ENCODE results near the gene PABPN1L. TPM values are rescaled to one million over a fixed set of nuclear protein-coding genes. Genes with fewer than 3 reads are reported as not detected.

Gene PABPN1L
- total RNA-seq, 6 experiments from 2014 or later = 0.37 TPM; not detected in 5

DNA sequence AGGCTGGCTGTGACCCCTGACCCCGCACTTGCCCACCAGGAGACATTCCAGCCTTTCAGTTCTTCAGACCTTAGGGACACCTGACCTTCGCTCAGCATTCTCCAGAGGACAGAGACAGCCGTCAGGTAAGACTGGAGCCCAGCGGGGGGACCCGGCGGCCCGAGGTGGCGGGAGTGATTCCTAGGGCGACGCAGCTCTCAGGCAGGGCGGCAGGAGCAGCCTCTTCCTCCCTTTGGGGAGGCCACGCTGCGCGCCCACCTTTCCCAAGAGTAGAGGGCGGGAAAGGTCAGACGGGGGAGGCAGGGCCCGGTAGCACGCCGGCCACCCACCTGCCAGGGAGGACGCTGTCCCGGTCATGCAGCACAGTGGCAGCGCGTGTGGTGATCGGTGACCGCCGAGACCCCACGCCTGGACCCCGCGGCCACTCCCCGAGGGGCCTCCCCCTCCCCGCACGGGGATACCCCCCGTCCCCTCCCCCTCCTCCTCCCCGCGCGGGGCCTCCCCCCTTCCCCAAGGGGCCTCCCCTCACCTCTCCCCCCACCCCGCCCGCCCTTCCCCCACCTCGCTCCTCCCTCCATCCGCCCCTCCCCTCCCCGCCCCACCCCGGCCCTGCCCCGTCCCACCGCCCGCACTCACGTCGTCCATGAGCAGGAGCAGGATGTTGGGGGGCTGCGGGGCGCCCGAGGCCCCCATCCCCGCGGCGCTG lies 10.2 kb downstream of the PABPN1L start:
- DNase-seq (peak in 1 of 3 donors; percentile 46), ATAC-seq (peak in 1 of 4 donors; percentile 2)
- Histone ChIP-seq H3K4me1 (peaks cover 0 to 18% (median 7%) of the 10 kb centered on the region in 4 donors), H3K27me3 (no peaks in the 10 kb centered on the region), H3K36me3 (peaks cover 0 to 26% (median 5%) of the 10 kb centered on the region in 4 donors), H3K27ac (peak overlapping the region in 1 of 3 donors; percentile 64), H3K4me3 (peak overlapping the region; percentile 94 to 98 (median 96)), H3K9me3 (no peaks in the 10 kb centered on the region)
- TF ChIP-seq, protein P1, sequence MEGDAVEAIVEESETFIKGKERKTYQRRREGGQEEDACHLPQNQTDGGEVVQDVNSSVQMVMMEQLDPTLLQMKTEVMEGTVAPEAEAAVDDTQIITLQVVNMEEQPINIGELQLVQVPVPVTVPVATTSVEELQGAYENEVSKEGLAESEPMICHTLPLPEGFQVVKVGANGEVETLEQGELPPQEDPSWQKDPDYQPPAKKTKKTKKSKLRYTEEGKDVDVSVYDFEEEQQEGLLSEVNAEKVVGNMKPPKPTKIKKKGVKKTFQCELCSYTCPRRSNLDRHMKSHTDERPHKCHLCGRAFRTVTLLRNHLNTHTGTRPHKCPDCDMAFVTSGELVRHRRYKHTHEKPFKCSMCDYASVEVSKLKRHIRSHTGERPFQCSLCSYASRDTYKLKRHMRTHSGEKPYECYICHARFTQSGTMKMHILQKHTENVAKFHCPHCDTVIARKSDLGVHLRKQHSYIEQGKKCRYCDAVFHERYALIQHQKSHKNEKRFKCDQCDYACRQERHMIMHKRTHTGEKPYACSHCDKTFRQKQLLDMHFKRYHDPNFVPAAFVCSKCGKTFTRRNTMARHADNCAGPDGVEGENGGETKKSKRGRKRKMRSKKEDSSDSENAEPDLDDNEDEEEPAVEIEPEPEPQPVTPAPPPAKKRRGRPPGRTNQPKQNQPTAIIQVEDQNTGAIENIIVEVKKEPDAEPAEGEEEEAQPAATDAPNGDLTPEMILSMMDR (IDR thresholded peaks at IDR 0.05) = no peak
- no peak for TF ChIP-seq POLR2A (IDR thresholded peaks at IDR 0.05)
- WGBS (ENCODE audit: insufficient coverage, low coverage, low lambda C conversion rate, missing lambda C conversion rate) = 2% methylated on average over 21 of the region's 53 CpGs
- intact Hi-C loops (cut with DNase I) = no loop called here

DNA sequence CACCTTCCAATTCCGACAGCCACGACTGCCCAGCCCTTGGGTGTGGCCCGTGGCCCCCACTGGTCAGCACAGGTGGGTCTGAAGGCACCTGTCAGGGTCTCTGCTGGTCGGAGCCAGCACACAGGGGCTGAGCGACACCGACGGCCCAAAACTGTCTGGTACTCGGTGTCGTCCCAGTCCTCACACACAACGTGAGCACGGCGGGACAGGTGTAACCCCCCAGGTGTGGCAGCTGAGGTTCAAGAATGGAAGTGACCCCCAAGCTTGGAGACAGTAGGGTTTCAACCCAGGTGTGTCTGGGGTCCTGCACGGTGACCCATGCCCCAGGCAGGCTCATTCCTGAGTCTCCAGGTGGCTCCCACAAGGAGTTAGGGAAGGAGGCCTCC lies 10.7 kb downstream of the PABPN1L start:
- TF ChIP-seq POLR2A (IDR thresholded peaks at IDR 0.05) = no peak
- TF ChIP-seq, protein P1 (IDR thresholded peaks at IDR 0.05) = no peak
- Histone ChIP-seq H3K9me3 (no peaks in the 10 kb centered on the region), H3K4me1 (peaks cover 0 to 18% (median 7%) of the 10 kb centered on the region in 4 donors), H3K36me3 (peaks cover 0 to 21% (median 5%) of the 10 kb centered on the region in 4 donors), H3K27me3 (no peaks in the 10 kb centered on the region), H3K4me3 (peak overlapping the region; percentile 94 to 98 (median 96)), H3K27ac (no peak overlapping the region)
- DNase-seq = no peak
- WGBS (ENCODE audit: insufficient coverage, low coverage, low lambda C conversion rate, missing lambda C conversion rate) = 90% methylated on average over 10 of the region's 13 CpGs
- no peak for ATAC-seq
- intact Hi-C loops (cut with DNase I) = no loop called here

DNA sequence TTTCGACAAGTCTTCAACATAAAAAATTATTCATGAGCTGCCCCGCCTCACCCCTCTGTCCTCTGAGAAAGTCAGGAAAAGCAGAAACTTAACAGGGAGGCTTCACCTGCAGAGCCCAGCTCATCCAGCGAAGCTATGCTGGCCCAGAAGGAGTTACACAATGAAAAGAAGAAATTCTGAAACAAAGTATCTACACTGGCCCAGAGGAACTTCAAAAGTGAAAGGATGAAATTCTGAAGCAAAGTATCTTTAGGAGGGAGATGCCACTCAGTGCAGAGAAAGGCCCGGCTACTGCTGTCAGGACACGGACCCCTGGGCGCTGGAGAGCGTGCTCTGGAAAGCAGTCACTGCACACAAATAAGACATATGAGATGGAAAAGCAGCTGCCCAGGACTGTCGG lies 11.3 kb downstream of the PABPN1L start:
- Histone ChIP-seq H3K36me3 (peaks cover 0 to 15% (median 2%) of the 10 kb centered on the region in 4 donors), H3K4me3 (no peak overlapping the region), H3K9me3 (no peaks in the 10 kb centered on the region), H3K27ac (no peak overlapping the region), H3K4me1 (peaks cover 0 to 18% (median 7%) of the 10 kb centered on the region in 4 donors), H3K27me3 (no peaks in the 10 kb centered on the region)
- intact Hi-C loops (cut with DNase I) = no loop called here
- DNase-seq (no peak), ATAC-seq (no peak)
- WGBS (ENCODE audit: insufficient coverage, low coverage, low lambda C conversion rate, missing lambda C conversion rate) = 85% methylated on average over 8 of the region's 8 CpGs
- TF ChIP-seq POLR2A (IDR thresholded peaks at IDR 0.05) = no peak
- TF ChIP-seq, protein P1 (IDR thresholded peaks at IDR 0.05) = no peak

DNA sequence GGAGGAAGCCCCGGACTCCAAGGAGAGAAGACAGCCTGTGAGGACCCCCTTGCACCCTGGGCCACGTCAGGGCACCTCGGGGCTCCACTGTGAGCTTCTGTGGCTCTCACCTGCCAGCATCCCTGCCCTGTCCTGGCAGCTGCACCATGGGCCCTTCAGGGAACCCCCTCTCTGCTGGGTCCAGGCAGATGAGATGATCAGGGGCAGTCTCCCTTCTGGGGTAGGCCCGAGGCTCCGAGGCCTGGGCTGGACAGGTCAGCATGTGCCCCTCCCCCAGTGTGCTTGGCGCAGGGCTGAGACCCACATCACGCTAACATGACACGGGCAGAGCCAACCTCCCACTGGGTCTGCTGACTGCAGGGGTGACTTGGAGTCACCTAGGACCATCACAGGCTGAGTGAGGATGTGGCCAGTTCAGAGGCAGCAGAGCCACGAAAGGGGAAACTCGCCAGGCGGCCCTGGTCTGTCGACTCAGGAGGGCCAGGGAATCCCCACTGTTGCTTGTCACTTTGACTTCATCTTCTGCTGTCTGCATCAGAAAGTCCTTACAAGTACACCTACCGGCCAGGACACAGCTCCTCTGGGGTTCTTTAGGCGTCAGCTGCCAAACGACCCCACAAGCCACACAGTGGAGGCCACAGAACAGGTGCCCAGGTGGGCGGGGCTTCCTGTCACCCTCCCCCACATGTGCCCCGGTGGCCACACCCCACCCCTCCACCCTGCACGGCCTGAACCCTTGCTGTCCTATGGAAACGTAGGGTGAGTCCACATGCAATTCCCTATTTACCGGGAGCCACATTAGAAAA lies 12.0 kb downstream of the PABPN1L start:
- Histone ChIP-seq H3K27me3 (no peaks in the 10 kb centered on the region), H3K27ac (no peak overlapping the region), H3K4me3 (no peak overlapping the region), H3K9me3 (no peaks in the 10 kb centered on the region), H3K36me3 (peaks cover 0 to 8% (median 0%) of the 10 kb centered on the region in 4 donors), H3K4me1 (peaks cover 0 to 18% (median 7%) of the 10 kb centered on the region in 4 donors)
- TF ChIP-seq POLR2A (IDR thresholded peaks at IDR 0.05) = no peak
- TF ChIP-seq, protein P1 (IDR thresholded peaks at IDR 0.05) = no peak
- peak in 1 of 4 donors; percentile 1 for ATAC-seq
- intact Hi-C loops (cut with DNase I) = no loop called here
- 53% methylated on average over 12 of the region's 20 CpGs for WGBS (ENCODE audit: insufficient coverage, low coverage, low lambda C conversion rate, missing lambda C conversion rate)
- peak in 1 of 3 donors; percentile 48 for DNase-seq

All from right lobe of liver (tissue), 6 donors.